Astrocyte of the cerebellum (primary cell): ENCODE measurements around the gene CDH22.

Source experiments
- DNase-seq: peaks from one replicate; pipeline ENCODE4 v3.0.0-alpha.2; 2011; ENCODE audit warnings: low read depth
- H3K4me3 ChIP-seq: 2 replicates; pipeline ENCODE4 v1.5.1; 2011; ENCODE audit warnings: mild to moderate bottlenecking, low read depth, low read length, moderate library complexity
- CTCF ChIP-seq: IDR thresholded peaks from 2 replicates; pipeline ENCODE4 v1.5.1; 2012; ENCODE audit warnings: low read length, low read depth, moderate library complexity, mild to moderate bottlenecking; ENCODE audit errors: missing control alignments
- in situ Hi-C: cut with HindIII; loops from 2 replicates; pipeline ENCODE4 v1.10.0; 2017; ENCODE audit warnings: low sequenced_read_pairs

CDH22 gene

GRCh38 chr20:46174469-46175126 is 133.7 kb downstream of the CDH22 start:
- peak; percentile 55 for TF ChIP-seq CTCF

GRCh38 chr20:46173652-46174468 is 134.4 kb downstream of the CDH22 start:
- in situ Hi-C loops: no loop called here
- TF ChIP-seq CTCF: no peak
- no peak overlapping the region for H3K4me3 ChIP-seq
- no peak for DNase-seq

More at GRCh38 chr20:46174469-46175126, 133.7 kb downstream of the CDH22 start:
- peak; percentile 15 for DNase-seq
- in situ Hi-C loops: no loop called here
- no peak overlapping the region for H3K4me3 ChIP-seq

GRCh38 chr20:46172961-46173536 is 135.2 kb downstream of the CDH22 start:
- DNase-seq: no peak
- TF ChIP-seq CTCF: no peak
- in situ Hi-C loops: no loop called here
- H3K4me3 ChIP-seq: no peak overlapping the region

GRCh38 chr20:46172455-46172854 is 135.8 kb downstream of the CDH22 start:
- TF ChIP-seq CTCF: no peak
- DNase-seq: no peak
- in situ Hi-C loops: no loop called here
- H3K4me3 ChIP-seq: no peak overlapping the region

GRCh38 chr20:46171909-46172308 is 136.4 kb downstream of the CDH22 start:
- DNase-seq: no peak
- no peak for TF ChIP-seq CTCF
- no peak overlapping the region for H3K4me3 ChIP-seq
- in situ Hi-C loops: no loop called here

- no peak overlapping the region for H3K4me3 ChIP-seq
- no peak for TF ChIP-seq CTCF
- no peak for DNase-seq
- in situ Hi-C loops: no loop called here
These were observed 136.8 kb downstream of the CDH22 start for GRCh38 chr20:46171476-46171875.
